Skeletal muscle tissue (tissue), 4 donors: ENCODE results near the gene CA4. TPM values are rescaled to one million over a fixed set of nuclear protein-coding genes. Genes with fewer than 3 reads are reported as not detected.

Source experiments
- H3K27ac ChIP-seq: one replicate; pipeline ENCODE4 v1.7.0; 2013; ENCODE audit warnings: mild to moderate bottlenecking, low read depth, low read length, inconsistent platforms
- H3K27me3 ChIP-seq, 3 donors: one replicate each; pipeline ENCODE4 v1.7.0; 2013; ENCODE audit warnings: low read length in 3 of 3; ENCODE audit not compliant: control insufficient read depth in 3 of 3, insufficient read depth in 3 of 3
- H3K36me3 ChIP-seq, 3 donors: one replicate each; pipeline ENCODE4 v1.7.0; 2013; ENCODE audit warnings: low read length in 3 of 3; ENCODE audit not compliant: control insufficient read depth in 3 of 3, insufficient read depth in 3 of 3
- H3K4me1 ChIP-seq, 3 donors: one replicate each; pipeline ENCODE4 v1.7.0; 2013; ENCODE audit warnings: low read length in 3 of 3, mild to moderate bottlenecking in 3 of 3; ENCODE audit not compliant: control insufficient read depth in 3 of 3, insufficient read depth in 3 of 3
- H3K4me3 ChIP-seq, 3 donors: one replicate each; pipeline ENCODE4 v1.7.0; 2013; ENCODE audit warnings: low read length in 3 of 3
- H3K9ac ChIP-seq, 3 donors: one replicate each; pipeline ENCODE4 v1.7.0; 2013; ENCODE audit warnings: low read length in 3 of 3, mild to moderate bottlenecking in 3 of 3, moderate library complexity in 2 of 3, low read depth in 1 of 3
- H3K9me3 ChIP-seq, 3 donors: one replicate each; pipeline ENCODE4 v1.7.0; 2013; ENCODE audit warnings: low read length in 3 of 3; ENCODE audit not compliant: control insufficient read depth in 3 of 3
- total RNA-seq: library from RNA; depleted of rRNA; stranded (reverse); fragments of >200 nt; gene quantifications from one replicate; pipeline ENCODE4 v1.2.3, GENCODE V29; 2014
- donor health status: Osteomylitis.

CA4 gene
- total RNA-seq, 1 donor from 2014 or later = 4.2 TPM

DNA sequence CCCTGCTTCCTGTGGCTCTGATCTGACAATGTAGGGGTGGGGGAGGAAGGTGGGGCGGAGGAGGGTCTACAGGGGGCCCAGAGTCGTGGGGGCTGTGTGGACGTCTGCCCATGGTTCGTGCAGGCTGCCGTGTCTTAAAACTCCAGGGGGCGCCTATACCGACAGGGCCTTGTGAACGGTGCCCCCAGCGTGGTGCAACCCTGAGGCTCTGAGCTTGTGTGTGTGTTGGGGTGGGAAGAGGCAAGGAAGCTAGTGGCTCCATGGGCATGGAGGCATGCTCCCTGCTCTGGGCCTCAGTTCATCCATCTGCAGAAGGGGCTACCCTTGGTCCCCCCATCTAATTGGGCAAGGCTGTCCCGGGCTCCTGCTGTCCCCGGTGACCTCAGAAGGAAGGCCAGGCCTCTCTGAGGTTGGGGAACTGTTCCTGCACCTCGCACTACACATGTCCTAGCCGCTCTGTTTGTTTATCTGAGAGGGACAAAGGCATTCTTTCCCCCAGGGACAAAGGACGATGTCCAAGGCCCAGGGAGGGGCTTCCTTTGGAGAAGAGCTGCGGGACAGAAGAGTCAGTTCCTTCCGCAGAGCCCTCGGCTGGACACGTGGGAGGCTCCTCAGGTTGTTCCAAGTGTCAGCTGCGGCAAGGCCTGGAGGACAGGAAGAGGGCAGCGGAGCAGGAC, 13.5 kb downstream of the CA4 start:
- H3K27ac ChIP-seq = no peak overlapping the region
- H3K36me3 ChIP-seq = no peaks in the 10 kb centered on the region
- H3K27me3 ChIP-seq = peaks cover 15 to 45% (median 30%) of the 10 kb centered on the region in 3 donors
- no peaks in the 10 kb centered on the region for H3K9me3 ChIP-seq
- no peak overlapping the region for H3K4me3 ChIP-seq
- H3K9ac ChIP-seq = no peak overlapping the region
- peaks cover 5 to 18% (median 12%) of the 10 kb centered on the region in 3 donors for H3K4me1 ChIP-seq

DNA sequence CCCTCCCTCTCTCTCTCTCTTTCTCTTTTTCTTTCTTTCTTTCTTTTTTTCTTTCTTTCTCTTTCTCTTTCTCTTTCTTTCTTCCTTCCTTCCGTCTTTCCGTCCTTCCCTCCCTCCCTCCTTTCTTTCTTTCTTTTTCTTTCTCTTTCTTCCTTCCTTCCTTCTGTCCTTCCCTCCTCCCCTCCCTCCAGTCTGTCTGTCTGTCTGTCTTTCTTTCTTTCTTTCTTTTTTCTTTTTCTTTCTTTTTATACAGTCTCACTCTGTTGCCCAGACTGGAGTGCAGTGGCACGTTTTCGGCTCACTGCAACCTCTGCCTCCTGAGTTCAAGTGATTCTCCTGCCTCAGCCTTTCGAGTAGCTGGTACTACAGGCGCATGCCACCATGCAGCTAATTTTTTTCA, 14.4 kb downstream of the CA4 start:
- Histone ChIP-seq H3K4me1 (peaks cover 5 to 18% (median 12%) of the 10 kb centered on the region in 3 donors), H3K27ac (no peak overlapping the region), H3K9me3 (no peaks in the 10 kb centered on the region), H3K36me3 (no peaks in the 10 kb centered on the region), H3K4me3 (no peak overlapping the region), H3K27me3 (peaks cover 11 to 40% (median 26%) of the 10 kb centered on the region in 3 donors), H3K9ac (no peak overlapping the region)

DNA sequence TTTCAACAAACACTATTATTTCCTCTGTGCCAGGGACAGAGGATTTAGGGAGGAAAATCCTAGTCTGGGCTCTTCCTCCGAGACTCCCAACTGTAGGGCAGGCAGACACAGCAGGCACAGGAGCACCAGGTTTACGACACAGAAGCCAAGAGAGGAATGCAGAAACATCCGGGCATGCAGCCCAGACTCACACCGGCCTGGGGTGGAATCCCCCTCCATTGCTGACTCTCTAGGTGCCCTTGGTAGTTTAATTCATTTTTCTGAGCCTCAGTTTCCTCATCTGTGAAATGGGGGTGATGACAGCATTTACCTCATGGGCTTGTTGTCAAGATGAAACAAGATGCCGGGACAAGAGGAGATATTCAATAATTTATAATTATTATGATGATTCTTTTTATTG, 14.9 kb downstream of the CA4 start:
- H3K27ac ChIP-seq = no peak overlapping the region
- H3K36me3 ChIP-seq = no peaks in the 10 kb centered on the region
- H3K4me1 ChIP-seq = peaks cover 5 to 20% (median 12%) of the 10 kb centered on the region in 3 donors
- H3K9ac ChIP-seq = no peak overlapping the region
- H3K27me3 ChIP-seq = peaks cover 10 to 35% (median 26%) of the 10 kb centered on the region in 3 donors
- H3K4me3 ChIP-seq = no peak overlapping the region
- no peaks in the 10 kb centered on the region for H3K9me3 ChIP-seq

DNA sequence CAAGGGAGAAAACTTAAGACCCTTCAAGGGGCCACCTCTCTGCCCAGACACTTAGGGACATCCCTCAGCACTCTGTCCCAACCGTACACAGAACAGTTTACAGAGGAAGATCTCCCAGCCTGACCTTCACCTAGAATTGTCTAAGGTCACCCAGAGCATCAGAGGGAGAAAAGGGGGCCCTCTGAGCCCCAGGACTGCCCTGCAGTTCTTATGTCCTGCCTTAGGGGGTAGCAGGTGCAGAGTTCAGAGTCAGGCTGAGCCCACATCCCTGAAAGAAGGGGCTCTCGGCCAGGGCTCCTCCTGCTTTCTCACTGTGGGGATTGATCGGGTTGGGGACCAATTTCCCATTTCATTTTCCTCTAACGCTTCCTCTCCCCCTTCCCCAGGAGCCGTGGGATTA, 15.4 kb downstream of the CA4 start:
- Histone ChIP-seq H3K4me1 (peaks cover 5 to 22% (median 12%) of the 10 kb centered on the region in 3 donors), H3K4me3 (no peak overlapping the region), H3K9ac (no peak overlapping the region), H3K36me3 (no peaks in the 10 kb centered on the region), H3K9me3 (no peaks in the 10 kb centered on the region), H3K27me3 (peaks cover 7 to 32% (median 22%) of the 10 kb centered on the region in 3 donors), H3K27ac (no peak overlapping the region)

DNA sequence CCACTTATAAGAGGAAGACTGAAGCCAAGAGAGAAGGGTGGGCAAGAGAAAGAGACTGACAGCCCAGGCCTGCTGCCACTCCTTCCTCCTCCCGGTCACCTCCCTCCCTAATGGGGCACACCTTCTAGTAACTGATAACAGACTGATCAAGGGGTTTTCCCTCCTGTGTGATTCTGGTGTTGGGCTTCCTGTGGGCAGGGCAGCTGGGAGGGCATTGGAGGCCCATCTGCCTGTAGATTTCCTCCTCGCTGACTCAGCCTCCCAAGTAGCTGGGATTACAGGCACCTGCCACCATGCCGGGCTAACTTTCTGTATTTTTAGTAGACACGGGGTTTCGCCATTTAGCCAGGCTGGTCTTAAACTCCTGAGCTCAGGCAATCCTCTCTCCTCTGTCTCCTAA, 16.2 kb downstream of the CA4 start:
- Histone ChIP-seq H3K9ac (no peak overlapping the region), H3K36me3 (no peaks in the 10 kb centered on the region), H3K27ac (no peak overlapping the region), H3K9me3 (no peaks in the 10 kb centered on the region), H3K4me1 (peaks cover 11 to 26% (median 12%) of the 10 kb centered on the region in 3 donors), H3K27me3 (peaks cover 6 to 32% (median 19%) of the 10 kb centered on the region in 3 donors), H3K4me3 (no peak overlapping the region)

DNA sequence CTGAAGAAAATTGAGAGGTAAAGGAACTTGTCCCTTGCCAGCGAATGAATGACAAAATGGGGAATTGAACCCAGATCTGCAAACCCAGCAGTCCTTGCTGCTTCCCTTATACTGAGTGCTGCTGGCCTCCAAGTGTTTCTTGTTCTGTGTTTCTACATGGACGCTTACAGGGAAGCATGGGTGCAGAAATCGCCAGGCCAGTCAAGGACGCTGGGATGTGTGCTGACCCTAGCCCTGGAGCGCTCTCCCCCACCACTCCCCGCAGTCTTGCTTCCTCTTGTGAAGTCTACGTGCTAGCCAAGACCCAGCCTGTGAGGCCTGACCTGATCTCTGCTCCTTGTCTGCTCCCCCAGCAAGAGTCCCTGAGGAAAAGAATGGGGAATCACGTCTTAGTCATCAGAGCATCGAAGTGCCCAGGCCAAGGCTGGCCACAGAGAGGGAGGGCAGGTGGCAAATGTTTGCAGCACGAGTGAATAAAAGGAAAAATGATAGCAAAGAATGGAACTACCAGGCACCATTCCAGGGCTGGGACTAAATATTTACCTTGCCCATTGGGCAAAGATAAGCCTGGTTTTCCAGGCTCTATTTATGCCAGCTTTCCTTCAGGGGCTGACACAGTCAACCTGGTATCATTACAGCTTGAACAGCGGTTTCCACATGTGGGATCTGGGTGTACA, 17.4 kb downstream of the CA4 start:
- no peak overlapping the region for H3K27ac ChIP-seq
- H3K9me3 ChIP-seq = no peaks in the 10 kb centered on the region
- H3K4me1 ChIP-seq = peaks cover 6 to 16% (median 8%) of the 10 kb centered on the region in 3 donors
- H3K27me3 ChIP-seq = peaks cover 6 to 25% (median 12%) of the 10 kb centered on the region in 3 donors
- H3K4me3 ChIP-seq = no peak overlapping the region
- no peak overlapping the region for H3K9ac ChIP-seq
- H3K36me3 ChIP-seq = no peaks in the 10 kb centered on the region

DNA sequence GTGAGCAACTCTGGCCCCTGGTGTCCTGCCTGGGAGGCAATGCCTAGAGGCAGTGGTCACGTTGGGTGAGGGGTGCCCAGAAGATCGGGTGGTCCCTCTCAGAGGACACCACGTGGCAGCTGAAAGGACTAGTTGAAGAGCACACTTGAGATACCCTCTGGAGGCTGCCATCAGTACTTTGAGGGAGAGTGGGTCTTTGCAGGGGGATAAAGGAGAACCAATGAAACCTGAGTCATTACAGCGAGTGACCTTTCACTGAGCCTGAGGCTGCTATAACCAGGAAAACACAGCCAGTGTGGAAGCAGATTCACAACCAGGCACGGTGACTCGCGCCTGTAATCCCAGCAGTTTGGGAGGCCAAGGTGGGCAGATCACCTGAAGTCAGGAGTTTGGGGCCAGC, 18.9 kb downstream of the CA4 start:
- no peak overlapping the region for H3K27ac ChIP-seq
- H3K27me3 ChIP-seq = peaks cover 6 to 20% (median 12%) of the 10 kb centered on the region in 3 donors
- H3K36me3 ChIP-seq = no peaks in the 10 kb centered on the region
- H3K4me1 ChIP-seq = peaks cover under 1 to 8% (median 6%) of the 10 kb centered on the region in 3 donors
- no peaks in the 10 kb centered on the region for H3K9me3 ChIP-seq
- no peak overlapping the region for H3K9ac ChIP-seq
- no peak overlapping the region for H3K4me3 ChIP-seq

DNA sequence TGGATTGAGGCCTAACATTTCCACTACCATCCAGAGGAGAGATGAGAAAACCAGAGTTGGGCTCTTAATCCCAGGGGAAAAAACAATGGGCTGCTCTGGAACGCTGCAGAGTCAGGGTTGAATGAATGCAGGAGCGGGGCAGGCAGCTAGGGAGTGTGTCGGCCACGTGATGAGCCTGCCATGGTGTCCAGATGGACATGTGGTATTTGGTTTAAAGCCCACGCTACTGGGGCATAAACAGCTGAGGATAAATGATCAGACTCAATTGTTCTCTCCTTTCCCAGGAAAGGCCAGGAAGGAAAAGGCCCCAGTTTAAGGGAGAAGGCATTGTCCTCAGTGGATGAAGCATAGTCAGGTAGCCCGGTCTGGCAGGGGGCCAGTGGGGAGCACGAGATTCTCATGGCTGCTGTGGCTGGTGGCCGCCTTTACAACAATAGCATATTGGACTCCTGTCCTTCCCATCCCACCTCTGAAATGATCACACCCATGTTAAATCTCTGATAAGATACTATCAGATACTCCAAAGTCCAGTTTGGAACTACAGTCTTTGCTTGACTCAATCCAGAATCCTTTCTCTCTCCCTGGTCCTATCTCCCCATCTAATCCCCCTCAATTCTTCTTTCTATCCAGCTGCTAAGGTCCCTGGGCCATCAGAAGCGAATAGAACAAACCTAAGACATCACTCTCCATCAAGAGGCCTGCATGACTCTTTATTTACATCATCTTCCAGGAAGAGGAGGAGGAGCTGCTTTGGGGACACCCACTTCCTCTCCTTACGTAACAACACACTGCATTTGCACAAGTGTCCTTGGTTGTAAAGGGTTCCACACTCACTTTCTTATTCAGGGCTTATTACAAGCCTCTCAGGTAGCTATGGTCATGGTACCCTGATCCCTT, 20.4 kb downstream of the CA4 start:
- peaks cover 6 to 19% (median 10%) of the 10 kb centered on the region in 3 donors for H3K27me3 ChIP-seq
- H3K36me3 ChIP-seq = no peaks in the 10 kb centered on the region
- peaks cover 0 to 12% (median 6%) of the 10 kb centered on the region in 3 donors for H3K4me1 ChIP-seq
- peak overlapping the region; percentile 30 for H3K27ac ChIP-seq
- H3K9me3 ChIP-seq = no peaks in the 10 kb centered on the region
- no peak overlapping the region for H3K9ac ChIP-seq
- no peak overlapping the region for H3K4me3 ChIP-seq

DNA sequence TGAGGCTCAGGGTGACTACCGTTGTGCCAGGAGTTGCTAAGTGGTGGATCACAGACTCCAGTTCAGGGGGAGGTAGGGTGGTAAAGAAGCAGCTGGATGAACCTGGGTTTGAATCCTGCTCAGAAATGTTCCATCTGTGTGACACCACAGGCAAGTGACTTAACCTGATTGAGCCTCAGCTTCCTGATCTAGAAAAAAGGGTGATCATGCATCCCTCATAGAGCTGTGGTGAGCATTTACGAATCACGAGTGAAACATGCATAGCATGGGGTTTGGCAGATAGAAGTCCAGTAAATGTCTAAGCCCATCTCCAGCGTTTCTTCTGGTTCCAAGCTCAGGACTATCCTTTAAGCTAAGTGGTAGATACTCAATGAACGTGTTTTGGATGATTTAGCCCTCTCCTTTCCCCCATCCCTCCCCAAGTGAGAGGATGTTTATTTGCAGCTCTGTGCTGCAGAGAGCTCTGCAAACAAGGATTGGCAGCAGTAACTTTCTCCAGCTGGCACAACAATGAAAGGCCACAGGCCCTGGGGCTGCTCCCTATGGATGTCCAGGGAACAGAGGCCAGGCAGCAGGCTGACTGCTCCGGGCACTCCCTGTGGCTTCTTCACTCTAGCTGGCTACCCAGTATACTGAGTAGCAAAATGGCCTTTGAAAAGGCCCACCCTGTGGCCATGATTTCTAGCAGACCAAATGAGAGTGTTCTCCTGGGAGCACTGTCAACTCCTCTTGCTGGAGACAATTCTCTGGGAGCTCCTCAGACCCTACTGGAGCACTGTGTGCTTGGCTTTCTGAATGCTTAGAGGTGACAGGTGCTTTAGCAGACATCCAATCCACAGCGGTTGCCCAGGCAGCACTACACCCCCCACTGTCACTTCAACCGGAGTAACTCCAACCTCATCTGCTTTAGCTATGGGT, 21.3 kb downstream of the CA4 start:
- no peak overlapping the region for H3K9ac ChIP-seq
- H3K36me3 ChIP-seq = no peaks in the 10 kb centered on the region
- peaks cover 5 to 11% (median 7%) of the 10 kb centered on the region in 3 donors for H3K27me3 ChIP-seq
- no peaks in the 10 kb centered on the region for H3K9me3 ChIP-seq
- H3K27ac ChIP-seq = no peak overlapping the region
- H3K4me3 ChIP-seq = no peak overlapping the region
- H3K4me1 ChIP-seq = peaks cover 0 to 12% (median 6%) of the 10 kb centered on the region in 3 donors
